Common myeloid progenitor, CD34-positive (primary cell): ENCODE measurements around the gene ADGRA1.
A peak's percentile ranks its signal among the peaks of the same experiment; 100 is the strongest.
"Not testable (repeated sequence)": the region's sequence is repeated elsewhere in the genome, so short reads cannot be mapped to it uniquely, and the experiment has no call there.

Experiments used
- CTCF ChIA-PET: fragments of 350-600 bp; sonication (Branson Sonifier 250); formaldehyde crosslinking; loops from one replicate; lab custom pipeline; 2021; ENCODE audit warnings: antibody characterized with exemption; lab: Charles Lee
- POLR2A ChIA-PET: fragments of 350-600 bp; sonication (Branson Sonifier 250); formaldehyde crosslinking; loops from one replicate; lab custom pipeline; 2021; ENCODE audit warnings: antibody characterized with exemption; lab: Charles Lee
- DNase-seq, 3 donors: peaks; one replicate each; pipeline versions ENCODE4 v3.0.0 to v3.0.0-alpha.2; 2013
- H3K27ac ChIP-seq, 2 experiments: 1 replicate in 1 of 2; 2 replicates in 1 of 2; pipeline ENCODE4 v1.7.0; 2013; ENCODE audit warnings: inconsistent platforms in 2 of 2, low read length in 2 of 2, mild to moderate bottlenecking in 2 of 2, low read depth in 1 of 2, moderate library complexity in 1 of 2; ENCODE audit not compliant: severe bottlenecking in 2 of 2, insufficient read depth in 1 of 2, poor library complexity in 1 of 2
- H3K27me3 ChIP-seq, 5 experiments: replicated peaks in 2 of 5; 1 replicate in 3 of 5; 2 replicates in 2 of 5; pipeline versions ENCODE4 v1.6.1 to v1.7.0; 2013; ENCODE audit warnings: low read length in 4 of 5, mild to moderate bottlenecking in 2 of 5, moderate library complexity in 2 of 5, inconsistent platforms in 1 of 5; ENCODE audit not compliant: insufficient read depth in 5 of 5, control insufficient read depth in 4 of 5
- H3K36me3 ChIP-seq, 4 experiments: 1 replicate in 2 of 4; 2 replicates in 2 of 4; pipeline versions ENCODE4 v1.6.1 to v1.7.0; 2013; ENCODE audit warnings: low read length in 3 of 4, control low read depth in 1 of 4, mild to moderate bottlenecking in 1 of 4; ENCODE audit not compliant: control insufficient read depth in 4 of 4, insufficient read depth in 4 of 4
- H3K4me1 ChIP-seq, 4 experiments: 1 replicate in 3 of 4; 2 replicates in 1 of 4; pipeline versions ENCODE4 v1.6.1 to v1.7.1; 2013; ENCODE audit warnings: low read length in 3 of 4, mild to moderate bottlenecking in 3 of 4, control low read depth in 1 of 4, inconsistent platforms in 1 of 4, moderate library complexity in 1 of 4; ENCODE audit not compliant: control insufficient read depth in 4 of 4, insufficient read depth in 4 of 4; ENCODE audit errors: control extremely low read depth in 1 of 4
- H3K4me3 ChIP-seq, 7 experiments: 1 replicate in 4 of 7; 2 replicates in 3 of 7; pipeline versions ENCODE4 v1.5.1 to v1.7.0; 2013; ENCODE audit warnings: mild to moderate bottlenecking in 7 of 7, low read length in 6 of 7, moderate library complexity in 6 of 7, inconsistent platforms in 2 of 7, low read depth in 2 of 7, control low read depth in 1 of 7; ENCODE audit not compliant: insufficient read depth in 4 of 7, control insufficient read depth in 1 of 7; ENCODE audit errors: extremely low read depth in 1 of 7
- H3K9me3 ChIP-seq, 5 experiments: 1 replicate in 4 of 5; 2 replicates in 1 of 5; pipeline versions ENCODE4 v1.6.1 to v1.7.1; 2013; ENCODE audit warnings: low read length in 4 of 5, mild to moderate bottlenecking in 2 of 5, inconsistent platforms in 1 of 5, low read depth in 1 of 5, moderate library complexity in 1 of 5; ENCODE audit not compliant: control insufficient read depth in 4 of 5, insufficient read depth in 2 of 5; ENCODE audit errors: control extremely low read depth in 1 of 5
- WGBS: methylation state at CpG from one replicate; pipeline ENCODE4 v1.1.5; 2013; ENCODE audit not compliant: insufficient coverage; 5-methylcytosine and 5-hydroxymethylcytosine counted together

Gene ADGRA1

DNA sequence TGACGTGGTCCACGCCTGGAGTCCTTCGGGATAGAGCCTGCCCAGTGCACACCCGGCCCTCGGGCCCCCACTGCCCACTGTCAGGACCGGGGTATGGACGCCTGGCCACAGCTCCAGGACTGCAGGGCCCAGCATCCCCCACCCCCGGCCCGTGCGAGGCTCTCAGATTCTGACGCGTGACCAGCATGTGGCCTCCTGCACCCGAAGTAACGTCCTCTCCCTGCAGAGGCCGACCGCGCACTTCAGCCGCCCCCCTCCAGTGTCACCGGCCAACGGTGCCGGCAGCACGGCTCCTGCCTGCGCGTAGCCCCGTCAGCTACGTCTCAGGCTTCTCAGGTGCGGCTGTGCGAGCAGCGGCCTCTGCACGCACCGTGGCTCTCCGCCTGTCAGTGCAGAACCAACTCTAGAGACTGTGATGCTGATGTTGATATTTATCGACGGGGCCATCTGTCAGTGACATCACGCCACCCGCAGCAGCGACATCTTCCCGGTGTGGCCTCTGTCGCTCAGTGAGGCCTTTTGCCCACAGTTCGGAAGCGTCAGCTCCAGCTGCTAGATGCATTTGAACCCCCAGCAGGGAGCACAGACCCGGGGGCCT lies 40.1 kb upstream of the ADGRA1 start:
- ChIA-PET POLR2A (no interaction called here), CTCF (no interaction called here)
- H3K36me3 ChIP-seq = no peaks in the 10 kb centered on the region
- no peak for DNase-seq
- peaks cover 0 to 2% (median 0%) of the 10 kb centered on the region in 4 experiments for H3K4me1 ChIP-seq
- no peak overlapping the region for H3K4me3 ChIP-seq
- no peaks in the 10 kb centered on the region for H3K9me3 ChIP-seq
- H3K27ac ChIP-seq = no peak overlapping the region
- peaks cover 0 to 24% (median 0%) of the 10 kb centered on the region in 5 experiments for H3K27me3 ChIP-seq
- 95% methylated on average over 38 of the region's 42 CpGs for WGBS

DNA sequence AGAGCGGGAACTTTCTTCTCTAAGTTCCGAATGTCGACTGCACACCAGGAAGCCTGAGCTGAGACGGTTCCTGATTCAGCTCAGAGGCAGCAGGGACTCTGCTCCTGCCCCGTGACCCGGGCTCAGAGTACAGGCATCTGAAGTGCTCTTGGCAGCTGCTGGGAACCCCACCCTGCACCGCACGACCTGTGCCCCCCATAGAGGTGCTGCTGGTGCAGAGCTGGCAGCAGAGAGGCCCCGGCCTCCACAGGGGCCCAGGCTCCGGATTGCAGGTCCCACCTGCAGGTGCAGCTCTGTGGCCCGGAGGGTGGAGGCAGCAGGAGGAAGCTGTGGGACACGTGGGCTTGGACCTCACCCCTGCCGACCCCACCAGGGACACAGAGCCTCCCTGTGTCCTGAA lies 39.5 kb upstream of the ADGRA1 start:
- 12% methylated on average over 13 of the region's 13 CpGs for WGBS
- no peaks in the 10 kb centered on the region for H3K36me3 ChIP-seq
- H3K4me3 ChIP-seq = no peak overlapping the region
- no peak overlapping the region for H3K27ac ChIP-seq
- ChIA-PET CTCF (no interaction called here), POLR2A (no interaction called here)
- H3K27me3 ChIP-seq = peaks cover 0 to 20% (median 0%) of the 10 kb centered on the region in 5 experiments
- no peaks in the 10 kb centered on the region for H3K9me3 ChIP-seq
- peaks cover 0 to 2% (median 0%) of the 10 kb centered on the region in 4 experiments for H3K4me1 ChIP-seq
- peak in 1 of 3 donors; percentile 7 for DNase-seq

DNA sequence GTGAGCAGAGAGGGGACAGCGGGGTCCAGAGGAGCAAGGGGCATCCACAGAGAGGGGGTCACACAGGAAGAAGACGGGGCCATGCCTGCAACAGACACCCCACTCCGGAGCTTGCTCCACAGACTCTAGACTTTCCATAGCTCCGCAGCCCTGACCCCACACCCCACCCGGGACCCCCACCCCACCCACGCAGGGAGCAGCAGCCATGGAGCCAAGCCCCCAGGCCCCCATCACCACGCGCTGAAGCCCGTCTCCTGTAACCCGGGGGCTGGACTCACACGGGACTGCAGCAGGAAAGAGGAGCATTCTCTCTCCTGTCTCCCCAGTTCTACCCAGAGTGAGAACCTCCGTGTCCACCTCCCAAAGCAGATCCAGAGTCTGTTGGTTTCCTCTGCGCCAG lies 38.8 kb upstream of the ADGRA1 start:
- H3K27me3 ChIP-seq = peaks cover 0 to 18% (median 0%) of the 10 kb centered on the region in 5 experiments
- ChIA-PET POLR2A (no interaction called here), CTCF (interaction anchor here (1.0 kb wide), 1 partner anchor 76 kb away, joined by 3 read pairs; no protein-coding TSS in a partner anchor)
- no peak for DNase-seq
- peaks cover 0 to under 1% (median 0%) of the 10 kb centered on the region in 5 experiments for H3K9me3 ChIP-seq
- H3K36me3 ChIP-seq = no peaks in the 10 kb centered on the region
- 96% methylated on average over 9 of the region's 13 CpGs for WGBS
- no peak overlapping the region for H3K27ac ChIP-seq
- peaks cover 0 to 2% (median 0%) of the 10 kb centered on the region in 4 experiments for H3K4me1 ChIP-seq
- no peak overlapping the region for H3K4me3 ChIP-seq

DNA sequence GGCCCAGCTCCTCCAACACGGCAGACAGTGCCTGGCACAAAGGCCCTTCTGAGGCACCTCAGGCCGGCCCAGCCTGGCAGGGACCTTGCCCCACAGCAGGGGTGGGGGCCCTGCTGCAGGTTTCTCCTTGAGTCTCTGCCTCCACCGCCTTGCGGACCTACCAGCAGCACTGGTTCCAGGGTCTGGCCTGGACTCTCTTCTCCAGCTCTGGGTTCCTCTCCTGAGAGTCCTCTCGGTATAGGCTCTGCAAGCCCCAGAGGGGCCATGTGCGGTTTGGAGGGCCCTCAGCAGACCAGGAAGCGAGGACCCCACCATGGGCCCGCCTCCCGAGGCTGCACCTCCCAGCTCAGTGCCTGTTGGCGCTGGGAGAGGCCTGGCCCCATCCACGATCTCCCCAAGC lies 38.1 kb upstream of the ADGRA1 start:
- WGBS = 98% methylated on average over 11 of the region's 11 CpGs
- peaks cover 0 to 24% (median 3%) of the 10 kb centered on the region in 5 experiments for H3K27me3 ChIP-seq

DNA sequence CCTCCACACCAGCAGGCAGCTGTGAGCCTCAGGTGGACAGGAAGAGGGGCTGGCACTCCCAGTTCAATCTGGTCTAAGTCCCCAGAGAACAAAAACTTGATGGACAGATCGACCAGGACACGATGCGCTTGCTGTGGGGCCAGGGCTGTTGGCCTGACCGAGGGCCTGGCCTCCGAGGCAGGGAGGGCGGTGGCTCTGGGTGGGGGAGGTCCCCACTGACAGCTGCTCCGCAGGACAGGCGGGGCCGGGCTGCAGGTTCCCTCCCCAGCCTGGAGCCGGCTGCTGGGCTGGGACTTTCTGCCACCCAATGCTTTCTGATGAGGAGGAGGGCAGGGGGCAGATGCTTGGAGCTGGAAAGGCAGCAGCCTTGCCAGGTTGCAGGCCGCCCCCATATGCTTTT lies 37.4 kb upstream of the ADGRA1 start:
- Histone ChIP-seq H3K4me3 (no peak overlapping the region), H3K27me3 (peaks cover 0 to 24% (median 3%) of the 10 kb centered on the region in 5 experiments), H3K27ac (no peak overlapping the region), H3K9me3 (peaks cover 0 to 2% (median 0%) of the 10 kb centered on the region in 5 experiments), H3K4me1 (peaks cover 0 to 2% (median 0%) of the 10 kb centered on the region in 4 experiments), H3K36me3 (no peaks in the 10 kb centered on the region)
- 98% methylated on average over 8 of the region's 11 CpGs for WGBS
- ChIA-PET CTCF (no interaction called here), POLR2A (no interaction called here)
- no peak for DNase-seq

More for the DNA sequence above, 38.1 kb upstream of the ADGRA1 start:
- DNase-seq = no peak
- Histone ChIP-seq H3K27ac (no peak overlapping the region), H3K36me3 (no peaks in the 10 kb centered on the region), H3K4me1 (peaks cover 0 to 2% (median 0%) of the 10 kb centered on the region in 4 experiments), H3K4me3 (no peak overlapping the region), H3K9me3 (peaks cover 0 to 2% (median 0%) of the 10 kb centered on the region in 5 experiments)
- ChIA-PET CTCF (interaction anchor here (1.0 kb wide), 1 partner anchor 76 kb away, joined by 3 read pairs; no protein-coding TSS in a partner anchor), POLR2A (interaction anchor here (0.6 kb wide), 1 partner anchor 229 kb away, joined by 3 read pairs; no protein-coding TSS in a partner anchor)

DNA sequence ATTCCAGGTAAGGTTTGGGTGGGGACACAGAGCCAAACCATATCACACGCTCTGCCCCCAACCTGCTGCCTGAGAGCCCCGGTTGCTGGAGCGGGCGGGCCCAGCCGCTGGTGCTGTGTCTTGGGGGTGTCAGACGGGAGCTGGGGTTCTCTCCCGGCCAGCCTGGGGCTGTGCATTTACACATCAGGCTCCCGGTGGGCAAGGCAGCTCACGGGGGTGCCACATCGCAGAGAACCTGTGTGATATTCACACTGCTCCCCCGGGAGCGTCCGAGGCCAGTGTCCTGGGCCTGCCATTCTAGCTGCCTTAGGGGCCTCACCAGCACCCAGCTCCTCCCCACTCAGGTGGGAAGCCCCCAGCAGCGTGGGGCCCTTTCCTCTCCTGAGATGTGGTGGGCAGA lies 35.6 kb upstream of the ADGRA1 start:
- Histone ChIP-seq H3K4me3 (no peak overlapping the region), H3K4me1 (peaks cover 0 to 2% (median 0%) of the 10 kb centered on the region in 4 experiments), H3K27me3 (peaks cover 0 to 30% (median 3%) of the 10 kb centered on the region in 5 experiments), H3K27ac (no peak overlapping the region), H3K36me3 (no peaks in the 10 kb centered on the region), H3K9me3 (peaks cover 0 to 2% (median 0%) of the 10 kb centered on the region in 5 experiments)
- no peak for DNase-seq
- ChIA-PET POLR2A (no interaction called here), CTCF (no interaction called here)
- 100% methylated on average over 11 of the region's 14 CpGs for WGBS

DNA sequence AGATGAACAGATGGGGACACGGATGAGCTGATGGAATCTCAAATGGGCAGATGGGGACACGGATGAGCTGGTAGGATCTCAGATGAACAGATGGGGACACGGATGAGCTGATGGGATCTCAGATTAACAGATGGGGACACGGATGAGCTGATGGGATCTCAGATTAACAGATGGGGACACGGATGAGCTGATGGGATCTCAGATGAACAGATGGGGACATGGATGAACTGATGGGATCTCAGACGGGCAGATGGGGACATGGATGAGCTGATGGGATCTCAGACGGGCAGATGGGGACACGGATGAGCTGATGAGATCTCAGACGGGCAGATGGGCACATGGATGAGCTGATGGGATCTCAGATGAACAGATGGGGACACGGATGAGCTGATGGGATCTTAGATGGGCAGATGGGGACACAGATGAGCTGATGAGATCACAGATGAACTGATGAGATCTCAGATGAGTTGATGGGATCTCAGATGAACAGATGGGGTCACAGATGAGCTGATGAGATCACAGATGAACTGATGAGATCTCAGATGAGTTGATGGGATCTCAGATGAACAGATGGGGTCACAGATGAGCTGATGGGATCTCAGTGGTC lies 34.1 kb upstream of the ADGRA1 start:
- H3K4me3 ChIP-seq, H3K36me3 ChIP-seq, H3K9me3 ChIP-seq, DNase-seq, H3K27ac ChIP-seq, CTCF ChIA-PET, H3K4me1 ChIP-seq: not testable (repeated sequence)
- 96% methylated on average over 10 of the region's 10 CpGs for WGBS
- H3K27me3 ChIP-seq = peaks cover 0 to 20% (median 3%) of the 10 kb centered on the region in 5 experiments
- POLR2A ChIA-PET = interaction anchor here (0.6 to 0.7 kb wide), 2 partner anchors 24 to 117 kb away, joined by 3 read pairs; no protein-coding TSS in a partner anchor
